HepG2 (cell line): Measurements from ENCODE around the gene TSKU.

Experiments
- ATF2 ChIP-seq: sonication (generic); formaldehyde crosslinking; IDR thresholded peaks from 2 replicates; pipeline ENCODE4 v1.4.0; 2020; ENCODE audit warnings: missing genetic modification reagents
- CTCF ChIP-seq: sonication (generic); formaldehyde crosslinking; IDR thresholded peaks from 2 replicates; pipeline ENCODE4 v1.5.0; 2020; ENCODE audit warnings: mild to moderate bottlenecking, missing genetic modification reagents, moderate library complexity
- EP300 ChIP-seq, 3 experiments: sonication (generic) in 1 of 3; formaldehyde crosslinking in 1 of 3; IDR thresholded peaks; 2 replicates each; pipeline versions ENCODE4 v1.5.1 to v1.6.1; 2011 to 2020; ENCODE audit warnings: low read depth in 2 of 3, low read length in 2 of 3, borderline replicate concordance in 1 of 3, improper control_type of control experiment in 1 of 3, mild to moderate bottlenecking in 1 of 3, missing genetic modification reagents in 1 of 3, moderate library complexity in 1 of 3
- HOXA7 ChIP-seq: sonication (generic); formaldehyde crosslinking; IDR thresholded peaks from 2 replicates; pipeline ENCODE4 v1.8.1; 2022; ENCODE audit warnings: mild to moderate bottlenecking, missing genetic modification reagents, moderate library complexity
- NFE2L2 ChIP-seq: fragments of 150-350 bp; IDR thresholded peaks from 2 replicates; pipeline ENCODE4 v1.6.1; 2014; ENCODE audit warnings: low read length
- NR1H2 ChIP-seq: sonication (generic); formaldehyde crosslinking; IDR thresholded peaks from 2 replicates; pipeline ENCODE4 v1.8.1; 2022; ENCODE audit warnings: low read depth, missing genetic modification reagents, borderline replicate concordance
- POLR2G ChIP-seq: fragments of 200-400 bp; formaldehyde crosslinking; IDR thresholded peaks from 2 replicates; pipeline ENCODE4 v1.6.1; 2018; ENCODE audit warnings: mild to moderate bottlenecking, low read depth, low read length, moderate library complexity
- RNF2 ChIP-seq: fragments of 450-650 bp; conservative IDR thresholded peaks from 2 replicates; pipeline ENCODE4 v1.6.1; 2016; ENCODE audit warnings: low read depth
- SMYD3 ChIP-seq: sonication (generic); formaldehyde crosslinking; IDR thresholded peaks from 2 replicates; pipeline ENCODE4 v1.8.1; 2023; ENCODE audit warnings: mild to moderate bottlenecking, missing genetic modification reagents
- SUZ12 ChIP-seq: fragments of 150-350 bp; IDR thresholded peaks from 2 replicates; pipeline ENCODE4 v1.6.1; 2014; ENCODE audit warnings: low read depth, low read length
- TF ChIP-seq, protein P1 (sequence below): sonication (generic); formaldehyde crosslinking; IDR thresholded peaks from 2 replicates; pipeline ENCODE4 v1.8.1; 2023; ENCODE audit warnings: missing genetic modification reagents, inconsistent platforms, borderline replicate concordance
- TF ChIP-seq, protein P2 (sequence below): sonication (generic); formaldehyde crosslinking; IDR thresholded peaks from 2 replicates; pipeline ENCODE4 v1.5.0; 2020; ENCODE audit warnings: missing genetic modification reagents, mild to moderate bottlenecking, borderline replicate concordance

DNA sequence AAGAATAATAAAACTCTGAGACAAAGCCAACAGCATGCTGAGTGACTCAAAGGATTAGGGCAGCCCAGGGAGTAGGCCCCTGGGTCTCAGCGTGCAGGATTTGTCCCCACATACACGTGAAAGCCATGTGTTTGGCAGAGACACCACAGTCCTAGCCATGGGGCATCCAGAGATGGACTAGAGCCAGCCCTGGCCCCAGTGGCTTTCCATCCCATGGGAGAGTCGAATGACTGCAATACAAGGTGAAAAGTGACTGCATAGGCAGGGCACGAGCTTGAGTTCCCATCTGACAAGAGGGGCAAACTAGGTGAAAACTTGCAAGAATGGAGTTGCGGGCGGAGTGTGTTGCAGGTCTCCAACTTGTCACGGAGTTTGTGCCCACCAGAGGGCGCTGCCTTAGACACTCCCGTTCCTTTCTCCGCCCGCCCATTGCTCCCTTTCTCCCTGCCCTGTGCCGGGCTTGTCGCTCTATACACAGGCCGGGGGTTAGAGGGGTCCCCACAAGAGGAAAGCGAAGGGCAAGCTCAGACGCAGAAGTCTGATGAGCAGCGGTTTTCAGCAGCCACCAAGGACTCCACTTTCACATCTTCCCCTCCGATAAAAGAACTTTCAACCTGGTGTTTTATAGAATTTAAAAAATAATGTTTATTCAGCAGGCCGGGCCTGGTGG lies 24.2 kb downstream of the TSKU start:
- TF ChIP-seq CTCF (peak; percentile 92), SMYD3 (CRISPR knock-in tag) (no peak), POLR2G (no peak), ATF2 (no peak), HOXA7 (CRISPR knock-in tag) (no peak), NFE2L2 (no peak), EP300 (IDR thresholded peaks at IDR 0.05; ENCODE audit: low read depth in 2 of 2, low read length in 2 of 2) (no peak), EP300 (CRISPR knock-in tag; IDR thresholded peaks at IDR 0.05; ENCODE audit: borderline replicate concordance) (no peak), NR1H2 (CRISPR knock-in tag) (no peak), RNF2 (no peak), SUZ12 (no peak)
- TF ChIP-seq, protein P1, sequence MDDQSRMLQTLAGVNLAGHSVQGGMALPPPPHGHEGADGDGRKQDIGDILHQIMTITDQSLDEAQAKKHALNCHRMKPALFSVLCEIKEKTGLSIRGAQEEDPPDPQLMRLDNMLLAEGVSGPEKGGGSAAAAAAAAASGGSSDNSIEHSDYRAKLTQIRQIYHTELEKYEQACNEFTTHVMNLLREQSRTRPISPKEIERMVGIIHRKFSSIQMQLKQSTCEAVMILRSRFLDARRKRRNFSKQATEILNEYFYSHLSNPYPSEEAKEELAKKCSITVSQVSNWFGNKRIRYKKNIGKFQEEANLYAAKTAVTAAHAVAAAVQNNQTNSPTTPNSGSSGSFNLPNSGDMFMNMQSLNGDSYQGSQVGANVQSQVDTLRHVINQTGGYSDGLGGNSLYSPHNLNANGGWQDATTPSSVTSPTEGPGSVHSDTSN (CRISPR knock-in tag) = no peak
- TF ChIP-seq, protein P2, sequence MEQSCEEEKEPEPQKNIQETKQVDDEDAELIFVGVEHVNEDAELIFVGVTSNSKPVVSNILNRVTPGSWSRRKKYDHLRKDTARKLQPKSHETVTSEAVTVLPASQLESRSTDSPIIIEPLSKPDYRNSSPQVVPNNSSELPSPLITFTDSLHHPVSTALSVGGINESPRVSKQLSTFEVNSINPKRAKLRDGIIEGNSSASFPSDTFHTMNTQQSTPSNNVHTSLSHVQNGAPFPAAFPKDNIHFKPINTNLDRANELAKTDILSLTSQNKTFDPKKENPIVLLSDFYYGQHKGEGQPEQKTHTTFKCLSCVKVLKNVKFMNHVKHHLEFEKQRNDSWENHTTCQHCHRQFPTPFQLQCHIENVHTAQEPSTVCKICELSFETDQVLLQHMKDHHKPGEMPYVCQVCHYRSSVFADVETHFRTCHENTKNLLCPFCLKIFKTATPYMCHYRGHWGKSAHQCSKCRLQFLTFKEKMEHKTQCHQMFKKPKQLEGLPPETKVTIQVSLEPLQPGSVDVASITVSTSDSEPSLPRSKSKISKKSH (CRISPR knock-in tag) = no peak
